Smooth muscle cell (in vitro differentiated cells): ENCODE results near the gene GLYR1. TPM values are rescaled to one million over a fixed set of nuclear protein-coding genes. Genes with fewer than 3 reads are reported as not detected.

Source experiments
- DNase-seq: peaks from one replicate; lab custom pipeline; 2025; ENCODE audit not compliant: unreplicated experiment; lab: John Stamatoyannopoulos, UW
- H2AFZ ChIP-seq: fragments of 200-600 bp; sonication (generic); 2 replicates; pipeline ENCODE4 v1.6.0; 2016; ENCODE audit warnings: antibody characterized with exemption, low read depth, mild to moderate bottlenecking
- H3F3A ChIP-seq: fragments of 200-600 bp; sonication (generic); 2 replicates; pipeline ENCODE4 v1.6.0; 2017; ENCODE audit warnings: antibody characterized with exemption, low read depth
- H3K27ac ChIP-seq: fragments of 200-600 bp; sonication (generic); 2 replicates; pipeline ENCODE4 v1.5.1; 2016; ENCODE audit warnings: low read depth, mild to moderate bottlenecking
- H3K27me3 ChIP-seq: fragments of 200-600 bp; sonication (generic); 2 replicates; pipeline ENCODE4 v1.6.1; 2016; ENCODE audit warnings: low read depth, mild to moderate bottlenecking
- H3K36me3 ChIP-seq: fragments of 200-600 bp; sonication (generic); 2 replicates; pipeline ENCODE4 v1.5.1; 2016; ENCODE audit warnings: low read depth
- H3K4me1 ChIP-seq: fragments of 200-600 bp; sonication (generic); 2 replicates; pipeline ENCODE4 v1.5.1; 2016; ENCODE audit warnings: low read depth
- H3K4me2 ChIP-seq: fragments of 200-600 bp; sonication (generic); 2 replicates; pipeline ENCODE4 v1.6.0; 2016; ENCODE audit warnings: mild to moderate bottlenecking
- H3K4me3 ChIP-seq: fragments of 200-600 bp; sonication (generic); 2 replicates; pipeline ENCODE4 v1.5.1; 2016; ENCODE audit warnings: mild to moderate bottlenecking
- H3K79me2 ChIP-seq: fragments of 200-600 bp; sonication (generic); 2 replicates; pipeline ENCODE4 v1.6.0; 2016; ENCODE audit warnings: low read depth, mild to moderate bottlenecking
- H3K9ac ChIP-seq: fragments of 200-600 bp; sonication (generic); 2 replicates; pipeline ENCODE4 v1.6.0; 2016; ENCODE audit warnings: low read depth
- H3K9me3 ChIP-seq: fragments of 200-600 bp; sonication (generic); replicated peaks from 2 replicates; pipeline ENCODE4 v1.5.1; 2016; ENCODE audit warnings: low read depth
- H4K20me1 ChIP-seq: fragments of 200-600 bp; sonication (generic); 2 replicates; pipeline ENCODE4 v1.6.0; 2016; ENCODE audit warnings: low read depth
- CTCF ChIP-seq: fragments of 200-600 bp; sonication (generic); IDR thresholded peaks from 2 replicates; pipeline ENCODE4 v1.5.1; 2017; ENCODE audit warnings: borderline replicate concordance, mild to moderate bottlenecking, antibody characterized with exemption; ENCODE audit not compliant: insufficient read depth, poor library complexity, severe bottlenecking
- WGBS: methylation state at CpG from one replicate; pipeline ENCODE4 v1.1.7; 2016; ENCODE audit warnings: low lambda C conversion rate; 5-methylcytosine and 5-hydroxymethylcytosine counted together
- polyA plus RNA-seq: library from polyadenylated mRNA; unstranded; fragments of >200 nt; fragmentation: Nextera tagmentation; extraction: Ambion mirVana; gene quantifications from 2 replicates; pipeline ENCODE4 v1.2.1, GENCODE V29; 2016
- total RNA-seq: library from RNA; depleted of rRNA; stranded (reverse); fragments of >200 nt; gene quantifications from 2 replicates; pipeline ENCODE4 v1.2.3, GENCODE V29; 2014

GLYR1 gene
- total and polyA plus RNA-seq, 2 experiments from 2014 or later, result 26.4 to 28.9 TPM

GRCh38 chr16:4767872-4768548 is 79.1 kb downstream of the GLYR1 start:
- H3K79me2 ChIP-seq, result peaks cover 23% of the 10 kb centered on the region
- H3K9me3 ChIP-seq, result no peaks in the 10 kb centered on the region
- WGBS, result 71% methylated on average over 17 of the region's 17 CpGs
- peak overlapping the region; percentile 57 for H3K4me3 ChIP-seq
- H2AFZ ChIP-seq, result peak overlapping the region; percentile 67
- H3K4me2 ChIP-seq, result peak overlapping the region; percentile 98
- peaks cover 14% of the 10 kb centered on the region for H3K4me1 ChIP-seq
- peak overlapping the region; percentile 12 for H3K9ac ChIP-seq
- H3K36me3 ChIP-seq, result no peaks in the 10 kb centered on the region
- peak overlapping the region; percentile 54 for H3K27ac ChIP-seq
- H3F3A ChIP-seq, result peaks cover 9% of the 10 kb centered on the region
- TF ChIP-seq CTCF, result no peak
- no peaks in the 10 kb centered on the region for H3K27me3 ChIP-seq
- DNase-seq, result no peak
- no peaks in the 10 kb centered on the region for H4K20me1 ChIP-seq

- Histone ChIP-seq H3K4me1 (peaks cover 14% of the 10 kb centered on the region), H3K9ac (peak within 1 kb of the TSS; percentile 95), H3K27ac (peak within 1 kb of the TSS; percentile 69), H4K20me1 (no peaks in the 10 kb centered on the region), H3F3A (peaks cover 9% of the 10 kb centered on the region), H3K9me3 (no peaks in the 10 kb centered on the region), H3K27me3 (no peaks in the 10 kb centered on the region), H3K4me3 (peak within 1 kb of the TSS; percentile 99), H3K79me2 (peaks cover 23% of the 10 kb centered on the region), H3K36me3 (no peaks in the 10 kb centered on the region), H2AFZ (peak within 1 kb of the TSS; percentile 99), H3K4me2 (peak within 1 kb of the TSS; percentile 98)
- no peak for TF ChIP-seq CTCF
- WGBS, result 6% methylated on average over 72 of the region's 72 CpGs
- peak; percentile 88 for DNase-seq
These were observed 80.0 kb downstream of the GLYR1 start, which contains the start of gene ZNF500 for GRCh38 chr16:4766875-4767628. Gene ZNF500, minus strand, starts transcription at chr16:4767162. Its CDS starts 1,184 bp downstream, at chr16:4765978.

GRCh38 chr16:4765511-4766474 is 81.3 kb downstream of the GLYR1 start:
- peak overlapping the region; percentile 99 for H3K4me3 ChIP-seq
- peaks cover 14% of the 10 kb centered on the region for H3K4me1 ChIP-seq
- H3K36me3 ChIP-seq, result no peaks in the 10 kb centered on the region
- no peak overlapping the region for H2AFZ ChIP-seq
- DNase-seq, result no peak
- H3K9me3 ChIP-seq, result no peaks in the 10 kb centered on the region
- H3K27me3 ChIP-seq, result no peaks in the 10 kb centered on the region
- WGBS, result 88% methylated on average over 26 of the region's 26 CpGs
- TF ChIP-seq CTCF, result no peak
- H4K20me1 ChIP-seq, result no peaks in the 10 kb centered on the region
- peaks cover 23% of the 10 kb centered on the region for H3K79me2 ChIP-seq
- no peak overlapping the region for H3K27ac ChIP-seq
- H3F3A ChIP-seq, result peaks cover 9% of the 10 kb centered on the region
- peak overlapping the region; percentile 98 for H3K4me2 ChIP-seq
- H3K9ac ChIP-seq, result peak overlapping the region; percentile 95
